ENCODE data around the gene SLC12A4. TPM values are rescaled to one million over a fixed set of nuclear protein-coding genes. Genes with fewer than 3 reads are reported as not detected.

The SLC12A4 gene
- polyA plus RNA-seq, 2 of the 4 experiments (the other 2 are of a cell fraction): 18.2 to 33.2 TPM

- DNase-seq (ENCODE audit: low read depth in 1 of 2, low spot score in 1 of 2) (no peak), ATAC-seq (no peak; a peak in 1 of 6 replicates), FAIRE-seq (no peak)
- H3K4me3 ChIP-seq: no peak overlapping the region
- TF ChIP-seq SMC3 (IDR thresholded peaks at IDR 0.05) (no peak), RAD21 (conservative IDR thresholded peaks at IDR 0.05 in 1 of 2, IDR thresholded peaks at IDR 0.05 in 1 of 2) (no peak), EHF (CRISPR knock-in tag; IDR thresholded peaks at IDR 0.05) (no peak), NPAS2 (CRISPR knock-in tag; IDR thresholded peaks at IDR 0.05; ENCODE audit: borderline replicate concordance) (no peak), ZFP36 (IDR thresholded peaks at IDR 0.05; ENCODE audit: borderline replicate concordance, partially characterized antibody) (no peak), KDM5A (IDR thresholded peaks at IDR 0.05) (no peak), REST (IDR thresholded peaks at IDR 0.05) (no peak), CHD2 (IDR thresholded peaks at IDR 0.05; ENCODE audit: low read length, partially characterized antibody) (no peak), MAZ (IDR thresholded peaks at IDR 0.05; ENCODE audit: borderline replicate concordance, low read depth, low read length) (no peak), ZC3H11A (IDR thresholded peaks at IDR 0.05) (no peak), RCOR1 (IDR thresholded peaks at IDR 0.05; ENCODE audit: low read depth, low read length) (no peak), HEYL (CRISPR knock-in tag; IDR thresholded peaks at IDR 0.05) (no peak), CEBPB (IDR thresholded peaks at IDR 0.05) (no peak), POLR2AphosphoS2 (conservative IDR thresholded peaks at IDR 0.05; ENCODE audit: low read length) (no peak), HOXB5 (CRISPR knock-in tag; IDR thresholded peaks at IDR 0.05) (no peak), RARB (CRISPR knock-in tag; IDR thresholded peaks at IDR 0.05) (no peak), FOSB (CRISPR knock-in tag; IDR thresholded peaks at IDR 0.05) (no peak), MYC (IDR thresholded peaks at IDR 0.05; ENCODE audit: borderline replicate concordance, low read length) (no peak), ATOH8 (CRISPR knock-in tag; IDR thresholded peaks at IDR 0.05; ENCODE audit: low read depth) (no peak), E2F6 (IDR thresholded peaks at IDR 0.05; ENCODE audit: borderline replicate concordance, low read depth) (no peak)
- POLR2A ChIA-PET: no interaction called here
- CTCF ChIA-PET: interaction anchor here (1.0 to 1.9 kb wide), 7 partner anchors 10 to 143 kb away, joined by 3 to 6 read pairs (median 4); no protein-coding TSS in a partner anchor
- no peaks in the 10 kb centered on the region for H3K4me1 ChIP-seq
- H3K27ac ChIP-seq: no peak overlapping the region
- H3K4me2 ChIP-seq: no peak overlapping the region
- 86% methylated on average over 11 of the region's 11 CpGs for WGBS (ENCODE audit: missing lambda C conversion rate)
- no peaks in the 10 kb centered on the region for H3K9me3 ChIP-seq
Measured at GRCh38 chr16:67959536-67960329, 8.7 kb downstream of the SLC12A4 start.

- 81% methylated on average over 3 of the region's 9 CpGs for WGBS (ENCODE audit: missing lambda C conversion rate)
- no peaks in the 10 kb centered on the region for H3K4me1 ChIP-seq
- ChIA-PET POLR2A (no interaction called here), CTCF (no interaction called here)
- no peak for ATAC-seq
- no peak overlapping the region for H3K4me3 ChIP-seq
- H3K4me2 ChIP-seq: no peak overlapping the region
- no peak for DNase-seq (ENCODE audit: low read depth in 1 of 2, low spot score in 1 of 2)
- FAIRE-seq: no peak
- H3K9me3 ChIP-seq: no peaks in the 10 kb centered on the region
- H3K27ac ChIP-seq: no peak overlapping the region
- no peak for TF ChIP-seq ZNF302 (CRISPR knock-in tag; IDR thresholded peaks at IDR 0.05)
- TF ChIP-seq MAFK (IDR thresholded peaks at IDR 0.05; ENCODE audit: partially characterized antibody): no peak
Measured at GRCh38 chr16:67957622-67958021, 10.8 kb downstream of the SLC12A4 start.

Data from A549 (cell line).